ENCODE results near the gene PRSS36.
"Not testable (repeated sequence)": the region's sequence is repeated elsewhere in the genome, so short reads cannot be mapped to it uniquely, and the experiment has no call there.

The PRSS36 gene

GRCh38 chr16:31142109-31143010, 7.5 kb downstream of the PRSS36 start:
- DNase-seq (ENCODE audit: low read depth, low spot score) = peak; percentile 89

DNA sequence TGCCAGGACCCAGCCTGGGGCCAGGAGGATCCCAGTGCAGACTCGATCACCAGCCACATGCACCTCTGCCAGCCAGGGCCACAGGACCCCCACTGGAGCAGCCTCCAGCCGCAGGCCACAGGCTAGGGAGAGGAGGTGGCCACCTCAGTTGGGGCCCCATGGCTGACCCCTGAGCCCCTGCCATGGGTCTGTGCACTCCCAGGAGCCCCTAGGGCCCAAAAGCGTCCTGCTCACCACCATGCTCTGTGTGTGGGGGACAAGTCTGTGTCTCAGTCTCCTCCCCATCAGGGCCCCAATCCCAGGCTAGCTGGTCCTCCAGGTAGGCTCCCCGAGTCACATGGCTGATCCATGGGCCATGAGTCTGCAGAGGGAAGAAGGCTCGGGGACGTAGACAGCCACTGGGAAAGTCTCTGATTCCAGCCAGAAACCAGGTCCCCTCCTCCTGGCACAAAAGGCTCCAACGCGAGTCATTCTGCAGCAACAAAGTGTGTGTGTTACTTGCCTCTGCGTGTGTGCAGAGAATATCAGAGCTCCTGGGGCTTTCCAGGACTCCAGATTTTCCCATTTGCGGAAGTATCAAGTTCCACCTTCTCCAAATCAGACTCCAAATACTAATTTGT, 8.3 kb downstream of the PRSS36 start:
- no peak for DNase-seq (ENCODE audit: low read depth, low spot score)

DNA sequence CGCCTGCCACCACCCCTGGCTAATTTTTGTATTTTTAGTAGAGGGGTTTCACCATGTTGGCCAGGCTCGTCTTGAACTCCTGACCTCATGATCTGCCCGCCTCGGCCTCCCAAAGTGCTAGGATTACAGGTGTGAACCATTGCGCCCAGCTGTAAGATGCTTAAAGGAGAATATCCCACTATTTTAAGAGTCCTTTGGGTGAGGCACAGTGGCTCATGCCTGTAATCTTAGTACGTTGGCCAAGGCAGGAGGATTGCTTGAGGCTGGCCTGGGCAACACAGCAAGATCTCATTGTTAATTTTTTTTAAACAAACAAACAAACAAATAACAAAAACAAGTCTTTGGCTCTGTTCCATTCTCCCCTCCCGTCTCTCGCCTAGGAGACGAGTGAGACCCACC, 8.8 kb downstream of the PRSS36 start:
- not testable (repeated sequence) for DNase-seq (ENCODE audit: low read depth, low spot score)

DNA sequence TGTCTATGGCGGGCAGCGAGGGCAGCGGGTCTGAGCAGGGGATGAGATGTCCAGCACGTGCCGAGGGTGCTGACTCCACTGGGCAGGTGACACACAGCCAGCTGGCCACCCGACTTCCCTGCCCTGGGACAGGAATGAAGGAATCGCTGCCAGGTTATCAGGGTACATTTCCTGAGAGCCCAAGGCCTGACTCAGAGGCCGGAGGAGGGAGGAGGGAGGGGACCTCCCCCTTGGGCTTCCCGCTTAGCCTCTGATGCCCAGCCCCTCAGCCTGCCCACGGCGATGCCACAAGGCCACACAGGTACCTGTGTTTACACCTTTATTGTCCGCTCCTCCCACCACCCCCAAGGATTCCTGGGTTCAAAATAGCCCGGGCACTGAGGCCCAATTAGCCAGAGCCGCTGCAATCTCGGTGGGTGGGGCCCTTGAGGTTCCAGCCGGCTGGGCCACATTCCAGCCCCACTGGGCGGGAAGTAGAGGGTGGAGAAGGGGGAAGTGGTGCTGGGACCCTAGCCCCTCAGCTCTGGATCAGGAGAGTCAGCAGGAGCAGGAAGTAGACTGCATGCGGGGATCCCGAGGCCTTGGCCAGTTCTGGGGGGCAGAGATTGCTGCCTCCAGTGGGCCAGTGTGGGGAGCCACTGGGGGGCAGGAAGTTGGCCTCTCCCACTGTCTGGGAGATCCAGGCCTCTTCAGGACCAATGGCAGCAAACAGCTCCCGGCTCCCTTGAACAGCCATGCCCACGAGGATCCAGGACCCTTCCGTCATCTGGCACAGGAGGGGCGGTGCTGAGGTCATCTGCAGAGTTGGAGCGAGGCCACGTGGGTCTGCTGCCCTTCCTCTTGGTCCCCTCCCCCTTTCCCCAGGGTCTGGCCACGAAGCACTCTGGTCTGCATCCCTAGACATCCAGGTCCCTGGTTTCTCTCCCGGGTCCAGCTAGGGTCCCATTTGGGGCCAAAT, 11.0 kb downstream of the PRSS36 start:
- DNase-seq (ENCODE audit: low read depth, low spot score) = no peak

DNA sequence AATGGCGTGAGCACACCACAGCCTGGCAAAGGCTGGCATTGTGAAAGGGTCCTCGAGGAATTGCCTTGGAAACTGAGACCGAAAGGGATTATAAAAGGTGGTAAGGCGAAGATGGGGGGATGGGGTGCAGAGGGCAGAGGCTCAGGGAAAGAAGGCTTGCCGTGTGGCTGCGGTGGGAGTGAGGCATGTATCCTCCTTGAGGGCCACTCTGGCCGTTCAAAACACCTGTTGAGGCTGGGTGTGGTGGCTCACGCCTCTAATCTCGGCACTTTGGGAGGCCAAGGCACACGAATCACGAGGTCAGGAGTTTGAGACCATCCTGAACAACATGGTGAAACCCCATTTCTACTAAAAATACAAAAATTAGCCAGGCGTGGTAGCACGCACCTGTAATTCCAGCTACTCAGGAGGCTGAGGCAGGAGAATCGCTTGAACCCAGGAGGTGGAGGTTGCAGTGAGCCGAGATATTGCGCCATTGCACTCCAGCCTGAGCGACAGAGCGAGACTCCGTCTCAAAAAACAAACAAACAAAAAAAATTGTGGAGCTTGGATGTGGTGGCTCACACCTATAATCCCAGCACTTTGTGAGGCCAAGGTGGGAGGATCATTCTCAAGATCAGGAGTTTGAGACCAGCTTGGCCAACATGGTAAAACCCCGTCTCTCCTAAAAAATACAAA, 12.9 kb downstream of the PRSS36 start:
- not testable (repeated sequence) for DNase-seq (ENCODE audit: low read depth, low spot score)

GRCh38 chr16:31136287-31136662, 13.6 kb downstream of the PRSS36 start:
- no peak for DNase-seq (ENCODE audit: low read depth, low spot score)

- no peak for DNase-seq (ENCODE audit: low read depth, low spot score)
Measured at GRCh38 chr16:31135535-31136286, 14.2 kb downstream of the PRSS36 start, which contains the start of gene PRSS8. Gene PRSS8, minus strand, starts transcription at chr16:31135727. Its CDS starts 229 bp downstream, at chr16:31135498.

DNA sequence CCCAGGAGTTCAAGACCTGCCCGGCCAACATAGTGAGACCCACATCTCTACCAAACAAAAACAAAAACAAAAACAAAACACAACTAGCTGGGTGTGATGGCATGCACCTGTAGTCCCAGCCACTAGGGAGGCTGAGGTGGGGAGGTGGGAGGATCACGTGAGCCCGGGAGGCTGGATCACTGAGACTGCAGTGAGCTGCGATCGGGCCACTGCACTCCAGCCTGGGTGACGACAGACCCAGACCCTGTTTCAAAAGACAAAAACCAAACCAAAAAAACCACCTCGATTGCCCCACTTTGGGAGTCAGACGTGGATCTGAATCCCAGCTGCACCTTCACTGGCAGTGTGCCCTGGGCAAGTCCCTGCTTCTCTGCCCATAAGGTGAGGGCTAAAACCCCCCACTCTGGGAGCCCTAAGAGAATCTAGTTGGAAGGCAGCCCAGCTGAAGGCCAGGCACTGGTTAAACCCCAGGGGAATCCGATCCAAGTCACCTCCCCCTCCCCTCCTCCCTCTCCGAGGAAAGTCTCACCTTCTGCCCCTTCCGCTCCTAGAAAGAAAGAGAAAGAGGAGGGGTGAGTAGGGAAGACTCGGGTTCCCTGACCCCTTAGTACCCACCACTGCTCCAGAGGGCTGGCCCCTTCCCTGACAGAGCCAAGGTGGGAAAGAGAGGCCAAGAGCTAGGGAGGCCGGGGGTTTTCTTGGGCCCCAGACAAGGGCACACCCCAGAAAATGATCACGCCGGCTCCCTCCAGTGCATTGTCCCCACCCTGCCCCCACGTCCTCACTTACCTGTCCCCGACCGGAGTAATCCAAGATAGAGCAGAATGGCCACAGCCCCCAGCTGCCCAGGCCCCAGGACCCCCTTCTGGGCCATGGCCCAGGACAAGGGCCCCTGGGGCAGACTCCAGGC, 15.0 kb downstream of the PRSS36 start:
- no peak for DNase-seq (ENCODE audit: low read depth, low spot score)

- no peak for DNase-seq (ENCODE audit: low read depth, low spot score)
Measured at GRCh38 chr16:31134091-31134571, 15.7 kb downstream of the PRSS36 start.

- no peak for DNase-seq (ENCODE audit: low read depth, low spot score)
Measured at GRCh38 chr16:31133046-31133501, 16.8 kb downstream of the PRSS36 start.

DNA sequence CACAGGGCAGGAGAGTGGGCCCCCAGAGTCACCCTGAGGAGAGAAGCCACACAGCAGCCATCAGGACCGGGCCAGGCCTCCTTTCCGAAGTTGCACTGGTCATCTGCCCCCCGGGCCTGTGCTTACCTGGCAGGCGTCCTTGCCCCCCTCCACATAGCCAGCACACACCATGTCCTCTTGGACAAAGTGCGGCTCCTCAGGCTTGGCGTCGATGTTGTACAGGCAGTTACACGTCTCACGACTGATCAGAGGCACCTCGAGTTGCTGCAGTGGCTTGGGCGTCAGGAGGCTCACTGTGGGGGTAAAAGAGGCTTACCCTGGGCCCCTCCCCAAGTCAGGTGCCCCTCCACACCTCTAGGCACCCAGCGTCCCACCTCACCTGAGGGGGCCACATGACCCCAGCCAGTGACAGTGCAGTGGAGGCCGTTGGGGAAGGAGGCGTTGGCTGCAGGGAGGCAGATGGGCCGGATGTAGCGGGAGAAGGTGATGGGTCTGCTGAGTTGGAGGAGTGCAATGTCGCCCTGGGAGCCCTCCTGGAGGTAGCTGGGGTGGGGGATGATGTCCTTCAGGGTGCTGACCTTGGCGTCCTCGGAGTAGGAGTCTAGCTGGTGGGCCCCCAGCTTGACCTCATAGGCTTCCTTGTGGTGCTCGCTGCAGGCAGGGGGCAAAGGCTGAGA, 17.4 kb downstream of the PRSS36 start:
- DNase-seq (ENCODE audit: low read depth, low spot score) = no peak

DNA sequence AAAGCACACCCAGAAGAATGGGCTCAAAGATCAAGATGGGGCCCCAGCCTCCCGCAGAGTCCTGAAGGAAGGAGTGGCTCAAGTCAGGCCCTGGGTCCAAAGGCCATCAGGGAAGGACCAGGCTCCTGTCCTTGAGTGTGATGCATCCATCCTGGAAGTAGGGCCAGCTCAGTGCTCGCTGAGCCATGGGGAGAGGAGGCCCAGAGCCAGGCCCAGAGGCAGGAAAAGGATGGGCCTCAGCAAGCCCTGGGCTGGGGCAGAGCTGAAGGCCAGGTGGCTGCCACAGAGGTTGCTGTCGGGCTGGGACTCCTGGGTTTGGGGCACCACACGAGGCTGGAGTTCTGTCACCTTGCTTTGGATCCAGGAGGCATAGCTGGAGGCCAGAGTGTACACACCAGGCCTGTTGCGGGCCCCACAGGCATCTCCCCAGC, 18.0 kb downstream of the PRSS36 start:
- DNase-seq (ENCODE audit: low read depth, low spot score) = no peak

DNA sequence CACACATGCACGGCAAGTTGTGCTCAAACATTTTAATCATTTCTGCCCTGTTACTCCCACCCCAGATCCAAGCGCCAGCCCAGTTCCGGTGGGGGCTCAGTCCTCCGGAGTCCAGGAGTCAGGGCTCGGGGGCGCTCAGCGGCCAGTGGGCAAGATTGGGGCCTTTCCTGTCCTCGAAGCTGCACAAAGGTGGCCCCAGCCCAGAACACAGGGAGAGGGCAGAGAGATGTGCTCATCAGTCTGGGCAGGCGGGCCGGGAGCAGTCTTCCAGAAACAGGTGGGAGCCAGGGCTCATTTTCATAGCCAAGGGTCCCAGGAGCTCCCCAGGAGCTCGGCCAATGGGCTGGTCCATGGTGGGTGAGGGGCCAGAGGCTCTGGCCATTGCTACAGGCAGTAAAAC, 18.4 kb downstream of the PRSS36 start:
- no peak for DNase-seq (ENCODE audit: low read depth, low spot score)

GRCh38 chr16:31130899-31131298, 19.0 kb downstream of the PRSS36 start:
- DNase-seq (ENCODE audit: low read depth, low spot score) = no peak

DNA sequence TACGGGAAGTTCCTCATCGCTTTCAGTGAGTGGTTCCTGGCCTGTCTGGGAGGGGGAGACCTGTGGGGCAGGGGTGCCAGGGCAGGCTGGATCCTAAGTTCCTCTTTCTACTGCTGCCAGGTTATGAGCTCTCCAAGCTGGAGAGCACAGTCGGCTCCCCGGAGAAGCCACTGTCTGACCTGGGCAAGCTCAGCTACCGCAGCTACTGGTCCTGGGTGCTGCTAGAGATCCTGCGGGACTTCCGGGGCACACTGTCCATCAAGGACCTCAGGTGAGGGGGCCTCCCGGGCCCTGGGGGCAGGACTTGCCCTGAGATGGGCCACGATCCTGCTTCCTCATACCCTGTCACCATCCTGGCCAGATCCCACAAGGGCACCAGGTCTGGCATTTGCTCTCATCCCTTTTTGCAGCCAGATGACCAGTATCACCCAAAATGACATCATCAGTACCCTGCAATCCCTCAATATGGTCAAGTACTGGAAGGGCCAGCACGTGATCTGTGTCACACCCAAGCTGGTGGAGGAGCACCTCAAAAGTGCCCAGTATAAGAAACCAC, 19.5 kb downstream of the PRSS36 start:
- DNase-seq (ENCODE audit: low read depth, low spot score) = no peak

GRCh38 chr16:31129568-31130335, 20.1 kb downstream of the PRSS36 start:
- no peak for DNase-seq (ENCODE audit: low read depth, low spot score)

Measured in activated CD4-positive, CD25-positive, alpha-beta regulatory T cell treated with anti-CD3 and anti-CD28 coated beads, Interleukin-2, amount 50 U/mL, for 16 hours (primary cell).